WTC11 (cell line): ENCODE measurements around the gene KRTAP10-2. TPM values are rescaled to one million over a fixed set of nuclear protein-coding genes. Genes with fewer than 3 reads are reported as not detected.
A peak's percentile ranks its signal among the peaks of the same experiment; 100 is the strongest.

Experiments
- ATAC-seq: fragments of 200-7000 bp; cut with Tn5 transposase; 2 replicates; pipeline ENCODE4 v1.10.0; 2021; ENCODE audit warnings: mild to moderate bottlenecking, moderate library complexity
- CTCF ChIA-PET: fragments of 300-600 bp; sonication (Branson Sonifier 250); formaldehyde crosslinking; loops from one replicate; lab custom pipeline; 2021; ENCODE audit warnings: antibody characterized with exemption; lab: Charles Lee
- POLR2A ChIA-PET: fragments of 350-600 bp; sonication (Branson Sonifier 250); formaldehyde crosslinking; loops from one replicate; lab custom pipeline; 2021; ENCODE audit warnings: antibody characterized with exemption; lab: Charles Lee
- DNase-seq: peaks from one replicate; pipeline ENCODE4 v3.0.0; 2021; ENCODE audit warnings: low spot score
- H3K27ac Mint-ChIP-seq: 2 replicates; pipeline ENCODE4 v1.8.0; 2021; ENCODE audit warnings: mixed read lengths
- H3K27me3 Mint-ChIP-seq: 2 replicates; pipeline ENCODE4 v1.8.0; 2021; ENCODE audit warnings: low read depth, mild to moderate bottlenecking, moderate library complexity, mixed read lengths
- H3K36me3 Mint-ChIP-seq: 2 replicates; pipeline ENCODE4 v1.8.0; 2021; ENCODE audit warnings: mixed read lengths
- H3K4me1 Mint-ChIP-seq: 2 replicates; pipeline ENCODE4 v1.8.0; 2022; ENCODE audit warnings: mixed read lengths
- H3K4me3 Mint-ChIP-seq: 2 replicates; pipeline ENCODE4 v1.8.0; 2021; ENCODE audit warnings: mild to moderate bottlenecking, moderate library complexity, mixed read lengths
- H3K9me3 Mint-ChIP-seq: 2 replicates; pipeline ENCODE4 v1.8.0; 2021; ENCODE audit warnings: mixed read lengths
- CREM ChIP-seq: sonication (generic); formaldehyde crosslinking; IDR thresholded peaks from 2 replicates; pipeline ENCODE4 v1.8.1; 2022; ENCODE audit warnings: mild to moderate bottlenecking, missing genetic modification reagents, moderate library complexity
- GABPB1 ChIP-seq: sonication (generic); formaldehyde crosslinking; IDR thresholded peaks from 2 replicates; pipeline ENCODE4 v1.8.1; 2023; ENCODE audit warnings: mild to moderate bottlenecking, missing genetic modification reagents
- GRHL2 ChIP-seq: fragments of 250-450 bp; sonication (Bioruptor Pico); IDR thresholded peaks from 2 replicates; pipeline ENCODE4 v1.8.0; 2022; ENCODE audit warnings: mild to moderate bottlenecking, moderate library complexity; ENCODE audit not compliant: insufficient replicate concordance, severe bottlenecking
- NFE2L1 ChIP-seq: sonication (generic); formaldehyde crosslinking; IDR thresholded peaks from 2 replicates; pipeline ENCODE4 v1.8.1; 2023; ENCODE audit warnings: missing genetic modification reagents
- NFYB ChIP-seq: sonication (generic); formaldehyde crosslinking; conservative IDR thresholded peaks from 2 replicates; pipeline ENCODE4 v1.8.0; 2022; ENCODE audit warnings: low read depth, missing genetic modification reagents
- NR2C2 ChIP-seq: sonication (generic); formaldehyde crosslinking; IDR thresholded peaks from 2 replicates; pipeline ENCODE4 v1.8.0; 2022; ENCODE audit warnings: mild to moderate bottlenecking, missing genetic modification reagents
- OVOL2 ChIP-seq: fragments of 250-450 bp; sonication (Bioruptor Pico); IDR thresholded peaks from 2 replicates; pipeline ENCODE4 v1.9.0; 2021; ENCODE audit warnings: mild to moderate bottlenecking, borderline replicate concordance
- PRRX2 ChIP-seq: fragments of 250-450 bp; sonication (Bioruptor Pico); IDR thresholded peaks from 2 replicates; pipeline ENCODE4 v1.8.0; 2021; ENCODE audit warnings: mild to moderate bottlenecking
- RORB ChIP-seq: fragments of 250-450 bp; sonication (Bioruptor Pico); IDR thresholded peaks from 2 replicates; pipeline ENCODE4 v1.9.0; 2021; ENCODE audit warnings: mild to moderate bottlenecking
- ZNF416 ChIP-seq: fragments of 250-450 bp; sonication (Bioruptor Pico); IDR thresholded peaks from 2 replicates; pipeline ENCODE4 v1.9.0; 2021; ENCODE audit warnings: mild to moderate bottlenecking, inconsistent platforms
- ZNF423 ChIP-seq: fragments of 250-450 bp; sonication (Bioruptor Pico); IDR thresholded peaks from 2 replicates; pipeline ENCODE4 v2.1.2; 2022; ENCODE audit warnings: mild to moderate bottlenecking, moderate library complexity
- ZNF671 ChIP-seq: fragments of 250-450 bp; sonication (Bioruptor Pico); IDR thresholded peaks from 2 replicates; pipeline ENCODE4 v1.8.0; 2021; ENCODE audit warnings: mild to moderate bottlenecking
- total RNA-seq: library from RNA; stranded (reverse); gene quantifications from 3 replicates; pipeline ENCODE4 v1.2.3, GENCODE V29; 2021
- TF ChIP-seq, protein P1 (sequence below): sonication (generic); formaldehyde crosslinking; IDR thresholded peaks from 2 replicates; pipeline ENCODE4 v1.8.0; 2022; ENCODE audit warnings: missing genetic modification reagents
- TF ChIP-seq, protein P2 (sequence below): sonication (generic); formaldehyde crosslinking; IDR thresholded peaks from 2 replicates; pipeline ENCODE4 v1.8.1; 2023; ENCODE audit warnings: mild to moderate bottlenecking, missing genetic modification reagents, moderate library complexity
- TF ChIP-seq, protein P3 (sequence below): sonication (generic); formaldehyde crosslinking; conservative IDR thresholded peaks from 2 replicates; pipeline ENCODE4 v1.8.1; 2022; ENCODE audit warnings: mild to moderate bottlenecking, missing genetic modification reagents
- TF ChIP-seq, protein P4 (sequence below): sonication (generic); formaldehyde crosslinking; IDR thresholded peaks from 2 replicates; pipeline ENCODE4 v1.8.1; 2022; ENCODE audit warnings: mild to moderate bottlenecking, missing genetic modification reagents, moderate library complexity, borderline replicate concordance
- TF ChIP-seq, protein P5 (sequence below): sonication (generic); formaldehyde crosslinking; conservative IDR thresholded peaks from 2 replicates; pipeline ENCODE4 v1.8.1; 2023; ENCODE audit warnings: mild to moderate bottlenecking, low read depth, missing genetic modification reagents, moderate library complexity
- TF ChIP-seq, protein P6 (sequence below): sonication (generic); formaldehyde crosslinking; IDR thresholded peaks from 2 replicates; pipeline ENCODE4 v1.8.1; 2023; ENCODE audit warnings: mild to moderate bottlenecking, missing genetic modification reagents
- TF ChIP-seq, protein P7 (sequence below): sonication (generic); formaldehyde crosslinking; IDR thresholded peaks from 2 replicates; pipeline ENCODE4 v1.8.1; 2022; ENCODE audit warnings: low read depth, mild to moderate bottlenecking, moderate library complexity, missing genetic modification reagents, borderline replicate concordance

Gene KRTAP10-2
- total RNA-seq, 1 experiment from 2014 or later, result not detected

DNA sequence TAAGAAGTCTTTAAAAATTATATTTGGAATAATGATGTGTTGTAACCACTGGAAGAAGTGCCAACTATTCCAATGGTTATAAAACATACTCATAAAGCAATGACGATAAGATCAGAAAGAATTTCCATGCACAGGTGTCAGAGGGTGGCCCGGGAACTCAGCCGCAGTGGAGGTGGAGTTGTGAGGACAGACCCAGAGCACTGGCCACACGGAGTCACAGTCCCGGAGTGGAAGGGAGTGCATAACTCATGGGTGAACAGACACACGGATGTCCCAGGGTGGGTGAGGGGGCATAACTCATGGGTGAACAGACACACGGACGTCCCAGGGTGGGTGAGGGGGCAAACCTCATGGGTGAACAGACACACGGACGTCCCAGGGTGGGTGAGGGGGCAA lies 24.7 kb upstream of the KRTAP10-2 start (continued):
- TF ChIP-seq, protein P1, sequence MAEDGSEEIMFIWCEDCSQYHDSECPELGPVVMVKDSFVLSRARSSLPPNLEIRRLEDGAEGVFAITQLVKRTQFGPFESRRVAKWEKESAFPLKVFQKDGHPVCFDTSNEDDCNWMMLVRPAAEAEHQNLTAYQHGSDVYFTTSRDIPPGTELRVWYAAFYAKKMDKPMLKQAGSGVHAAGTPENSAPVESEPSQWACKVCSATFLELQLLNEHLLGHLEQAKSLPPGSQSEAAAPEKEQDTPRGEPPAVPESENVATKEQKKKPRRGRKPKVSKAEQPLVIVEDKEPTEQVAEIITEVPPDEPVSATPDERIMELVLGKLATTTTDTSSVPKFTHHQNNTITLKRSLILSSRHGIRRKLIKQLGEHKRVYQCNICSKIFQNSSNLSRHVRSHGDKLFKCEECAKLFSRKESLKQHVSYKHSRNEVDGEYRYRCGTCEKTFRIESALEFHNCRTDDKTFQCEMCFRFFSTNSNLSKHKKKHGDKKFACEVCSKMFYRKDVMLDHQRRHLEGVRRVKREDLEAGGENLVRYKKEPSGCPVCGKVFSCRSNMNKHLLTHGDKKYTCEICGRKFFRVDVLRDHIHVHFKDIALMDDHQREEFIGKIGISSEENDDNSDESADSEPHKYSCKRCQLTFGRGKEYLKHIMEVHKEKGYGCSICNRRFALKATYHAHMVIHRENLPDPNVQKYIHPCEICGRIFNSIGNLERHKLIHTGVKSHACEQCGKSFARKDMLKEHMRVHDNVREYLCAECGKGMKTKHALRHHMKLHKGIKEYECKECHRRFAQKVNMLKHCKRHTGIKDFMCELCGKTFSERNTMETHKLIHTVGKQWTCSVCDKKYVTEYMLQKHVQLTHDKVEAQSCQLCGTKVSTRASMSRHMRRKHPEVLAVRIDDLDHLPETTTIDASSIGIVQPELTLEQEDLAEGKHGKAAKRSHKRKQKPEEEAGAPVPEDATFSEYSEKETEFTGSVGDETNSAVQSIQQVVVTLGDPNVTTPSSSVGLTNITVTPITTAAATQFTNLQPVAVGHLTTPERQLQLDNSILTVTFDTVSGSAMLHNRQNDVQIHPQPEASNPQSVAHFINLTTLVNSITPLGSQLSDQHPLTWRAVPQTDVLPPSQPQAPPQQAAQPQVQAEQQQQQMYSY (CRISPR knock-in tag), result no peak
- no peak for TF ChIP-seq NFE2L1 (CRISPR knock-in tag)
- no peak for TF ChIP-seq NFYB (CRISPR knock-in tag)
- TF ChIP-seq ZNF416 (CRISPR knock-in tag), result no peak
- no peak for TF ChIP-seq ZNF423
- no peak for TF ChIP-seq ZNF671 (CRISPR knock-in tag)

DNA sequence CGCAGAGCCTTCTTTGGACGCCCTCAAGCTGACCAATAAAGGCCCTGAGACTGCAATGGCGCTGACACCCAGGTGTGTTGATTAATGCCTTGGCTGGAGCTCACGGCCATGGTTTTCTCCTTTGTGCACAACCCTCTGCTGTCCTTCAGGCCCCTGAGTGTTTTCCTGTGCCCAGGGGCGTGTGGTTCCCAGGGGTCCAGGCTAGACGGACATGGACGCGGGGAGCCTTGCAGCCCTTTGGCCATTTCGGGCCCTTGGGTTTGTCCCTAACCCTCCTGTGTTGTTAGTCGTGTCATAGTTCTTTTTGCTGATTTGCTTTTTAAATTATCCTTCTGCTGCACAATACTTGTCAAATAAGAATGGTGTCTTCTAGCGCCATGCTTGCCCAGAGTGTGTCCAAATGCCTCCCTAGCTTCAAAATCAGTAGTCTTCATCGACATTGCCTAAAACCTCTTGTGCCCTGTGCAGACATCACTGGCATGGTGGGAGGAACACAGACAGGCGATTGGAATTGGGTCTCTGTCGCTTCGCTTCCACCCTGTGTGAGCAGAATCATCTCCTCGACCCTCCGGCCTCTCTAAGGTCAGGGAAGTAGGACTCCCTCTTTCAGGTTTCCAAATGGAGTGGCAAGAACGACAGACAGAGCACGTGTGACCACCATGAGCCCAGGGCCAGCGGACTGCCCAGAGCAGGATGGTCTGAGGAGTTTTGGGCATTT lies 24.2 kb upstream of the KRTAP10-2 start:
- POLR2A ChIA-PET, result no interaction called here
- Mint-ChIP-seq H3K27me3 (peaks cover 6% of the 10 kb centered on the region), H3K4me1 (peaks cover 16% of the 10 kb centered on the region), H3K27ac (0 out of 2 replicates have a peak overlapping the region, but pooled peaks have one; percentile 11), H3K36me3 (peaks cover 29% of the 10 kb centered on the region), H3K9me3 (peaks cover 37% of the 10 kb centered on the region), H3K4me3 (no peak overlapping the region)
- ATAC-seq, result no peak
- no peak for TF ChIP-seq OVOL2
- TF ChIP-seq, protein P2, sequence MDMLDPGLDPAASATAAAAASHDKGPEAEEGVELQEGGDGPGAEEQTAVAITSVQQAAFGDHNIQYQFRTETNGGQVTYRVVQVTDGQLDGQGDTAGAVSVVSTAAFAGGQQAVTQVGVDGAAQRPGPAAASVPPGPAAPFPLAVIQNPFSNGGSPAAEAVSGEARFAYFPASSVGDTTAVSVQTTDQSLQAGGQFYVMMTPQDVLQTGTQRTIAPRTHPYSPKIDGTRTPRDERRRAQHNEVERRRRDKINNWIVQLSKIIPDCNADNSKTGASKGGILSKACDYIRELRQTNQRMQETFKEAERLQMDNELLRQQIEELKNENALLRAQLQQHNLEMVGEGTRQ, result no peak
- no peak for TF ChIP-seq ZNF416 (CRISPR knock-in tag)
- TF ChIP-seq RORB (CRISPR knock-in tag), result no peak
- TF ChIP-seq, protein P3, sequence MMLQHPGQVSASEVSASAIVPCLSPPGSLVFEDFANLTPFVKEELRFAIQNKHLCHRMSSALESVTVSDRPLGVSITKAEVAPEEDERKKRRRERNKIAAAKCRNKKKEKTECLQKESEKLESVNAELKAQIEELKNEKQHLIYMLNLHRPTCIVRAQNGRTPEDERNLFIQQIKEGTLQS (CRISPR knock-in tag), result no peak
- TF ChIP-seq, protein P4, sequence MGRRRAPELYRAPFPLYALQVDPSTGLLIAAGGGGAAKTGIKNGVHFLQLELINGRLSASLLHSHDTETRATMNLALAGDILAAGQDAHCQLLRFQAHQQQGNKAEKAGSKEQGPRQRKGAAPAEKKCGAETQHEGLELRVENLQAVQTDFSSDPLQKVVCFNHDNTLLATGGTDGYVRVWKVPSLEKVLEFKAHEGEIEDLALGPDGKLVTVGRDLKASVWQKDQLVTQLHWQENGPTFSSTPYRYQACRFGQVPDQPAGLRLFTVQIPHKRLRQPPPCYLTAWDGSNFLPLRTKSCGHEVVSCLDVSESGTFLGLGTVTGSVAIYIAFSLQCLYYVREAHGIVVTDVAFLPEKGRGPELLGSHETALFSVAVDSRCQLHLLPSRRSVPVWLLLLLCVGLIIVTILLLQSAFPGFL, result no peak
- no peak for TF ChIP-seq CREM
- no peak for TF ChIP-seq PRRX2 (CRISPR knock-in tag)
- TF ChIP-seq, protein P5, sequence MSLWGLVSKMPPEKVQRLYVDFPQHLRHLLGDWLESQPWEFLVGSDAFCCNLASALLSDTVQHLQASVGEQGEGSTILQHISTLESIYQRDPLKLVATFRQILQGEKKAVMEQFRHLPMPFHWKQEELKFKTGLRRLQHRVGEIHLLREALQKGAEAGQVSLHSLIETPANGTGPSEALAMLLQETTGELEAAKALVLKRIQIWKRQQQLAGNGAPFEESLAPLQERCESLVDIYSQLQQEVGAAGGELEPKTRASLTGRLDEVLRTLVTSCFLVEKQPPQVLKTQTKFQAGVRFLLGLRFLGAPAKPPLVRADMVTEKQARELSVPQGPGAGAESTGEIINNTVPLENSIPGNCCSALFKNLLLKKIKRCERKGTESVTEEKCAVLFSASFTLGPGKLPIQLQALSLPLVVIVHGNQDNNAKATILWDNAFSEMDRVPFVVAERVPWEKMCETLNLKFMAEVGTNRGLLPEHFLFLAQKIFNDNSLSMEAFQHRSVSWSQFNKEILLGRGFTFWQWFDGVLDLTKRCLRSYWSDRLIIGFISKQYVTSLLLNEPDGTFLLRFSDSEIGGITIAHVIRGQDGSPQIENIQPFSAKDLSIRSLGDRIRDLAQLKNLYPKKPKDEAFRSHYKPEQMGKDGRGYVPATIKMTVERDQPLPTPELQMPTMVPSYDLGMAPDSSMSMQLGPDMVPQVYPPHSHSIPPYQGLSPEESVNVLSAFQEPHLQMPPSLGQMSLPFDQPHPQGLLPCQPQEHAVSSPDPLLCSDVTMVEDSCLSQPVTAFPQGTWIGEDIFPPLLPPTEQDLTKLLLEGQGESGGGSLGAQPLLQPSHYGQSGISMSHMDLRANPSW (CRISPR knock-in tag), result no peak
- TF ChIP-seq, protein P6, sequence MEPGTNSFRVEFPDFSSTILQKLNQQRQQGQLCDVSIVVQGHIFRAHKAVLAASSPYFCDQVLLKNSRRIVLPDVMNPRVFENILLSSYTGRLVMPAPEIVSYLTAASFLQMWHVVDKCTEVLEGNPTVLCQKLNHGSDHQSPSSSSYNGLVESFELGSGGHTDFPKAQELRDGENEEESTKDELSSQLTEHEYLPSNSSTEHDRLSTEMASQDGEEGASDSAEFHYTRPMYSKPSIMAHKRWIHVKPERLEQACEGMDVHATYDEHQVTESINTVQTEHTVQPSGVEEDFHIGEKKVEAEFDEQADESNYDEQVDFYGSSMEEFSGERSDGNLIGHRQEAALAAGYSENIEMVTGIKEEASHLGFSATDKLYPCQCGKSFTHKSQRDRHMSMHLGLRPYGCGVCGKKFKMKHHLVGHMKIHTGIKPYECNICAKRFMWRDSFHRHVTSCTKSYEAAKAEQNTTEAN (CRISPR knock-in tag), result no peak
- no peak for TF ChIP-seq GRHL2 (CRISPR knock-in tag)
- no peak for TF ChIP-seq NR2C2 (CRISPR knock-in tag)
- TF ChIP-seq, protein P7, sequence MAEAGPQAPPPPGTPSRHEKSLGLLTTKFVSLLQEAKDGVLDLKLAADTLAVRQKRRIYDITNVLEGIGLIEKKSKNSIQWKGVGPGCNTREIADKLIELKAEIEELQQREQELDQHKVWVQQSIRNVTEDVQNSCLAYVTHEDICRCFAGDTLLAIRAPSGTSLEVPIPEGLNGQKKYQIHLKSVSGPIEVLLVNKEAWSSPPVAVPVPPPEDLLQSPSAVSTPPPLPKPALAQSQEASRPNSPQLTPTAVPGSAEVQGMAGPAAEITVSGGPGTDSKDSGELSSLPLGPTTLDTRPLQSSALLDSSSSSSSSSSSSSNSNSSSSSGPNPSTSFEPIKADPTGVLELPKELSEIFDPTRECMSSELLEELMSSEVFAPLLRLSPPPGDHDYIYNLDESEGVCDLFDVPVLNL (CRISPR knock-in tag), result no peak
- no peak for TF ChIP-seq GABPB1
- no peak for DNase-seq
- CTCF ChIA-PET, result interaction anchor here (0.7 to 2.1 kb wide), 5 partner anchors 65 to 218 kb away, joined by 3 to 8 read pairs (median 5); no protein-coding TSS in a partner anchor
